SK-N-SH (cell line): ENCODE measurements around the gene CPS1. TPM values are rescaled to one million over a fixed set of nuclear protein-coding genes. Genes with fewer than 3 reads are reported as not detected.

Experiments
- CTCF ChIA-PET: fragments of 300-600, 350-600 bp; formaldehyde crosslinking; extraction: SDS; loops from one replicate; lab custom pipeline; 2021; lab: Yijun Ruan, JAX
- POLR2A ChIA-PET: fragments of 350-600 bp; sonication (Branson Sonifier 250); formaldehyde crosslinking; extraction: SDS; loops from one replicate; lab custom pipeline; 2020; ENCODE audit warnings: antibody characterized with exemption, inconsistent platforms; lab: Yijun Ruan, JAX
- DNase-seq: peaks from one replicate; pipeline ENCODE4 v3.0.0; 2012
- H2AFZ ChIP-seq: fragments of 200-600 bp; sonication (generic); 2 replicates; pipeline ENCODE4 v1.8.1; 2016; ENCODE audit warnings: antibody characterized with exemption, mild to moderate bottlenecking, low read depth
- H3F3A ChIP-seq: fragments of 200-600 bp; sonication (generic); replicated peaks from 2 replicates; pipeline ENCODE3; 2016; ENCODE audit warnings: antibody characterized with exemption, mild to moderate bottlenecking; ENCODE audit not compliant: insufficient read depth
- H3K27ac ChIP-seq, 2 experiments: fragments of 200-500 bp in 1 of 2; fragments of 200-600 bp in 1 of 2; sonication (Bioruptor generic) in 1 of 2; sonication (generic), shearing (Covaris generic) in 1 of 2; 2 replicates each; pipeline versions ENCODE4 v1.5.1 to v1.6.1; 2014 to 2016; ENCODE audit warnings: low read depth in 2 of 2, inconsistent platforms in 1 of 2, low read length in 1 of 2, mild to moderate bottlenecking in 1 of 2, mixed read lengths in 1 of 2
- H3K27me3 ChIP-seq: fragments of 200-600 bp; sonication (generic), shearing (Covaris generic); 2 replicates; pipeline ENCODE4 v1.6.1; 2016; ENCODE audit warnings: mixed run types; ENCODE audit not compliant: insufficient read depth
- H3K36me3 ChIP-seq, 2 experiments: fragments of 200-500 bp in 1 of 2; fragments of 200-600 bp in 1 of 2; sonication (Bioruptor generic) in 1 of 2; sonication (generic) in 1 of 2; replicated peaks in 1 of 2; 2 replicates each; pipeline versions ENCODE3 to v1.5.1; 2014 to 2016; ENCODE audit warnings: low read length in 1 of 2, mild to moderate bottlenecking in 1 of 2; ENCODE audit not compliant: insufficient read depth in 2 of 2, control insufficient read depth in 1 of 2
- H3K4me1 ChIP-seq, 2 experiments: fragments of 200-500 bp in 1 of 2; fragments of 200-600 bp in 1 of 2; sonication (Bioruptor generic) in 1 of 2; sonication (generic), shearing (Covaris generic) in 1 of 2; 2 replicates each; pipeline versions ENCODE4 v1.5.1 to v1.6.1; 2014 to 2016; ENCODE audit warnings: low read depth in 1 of 2, low read length in 1 of 2, mixed run types in 1 of 2; ENCODE audit not compliant: insufficient read depth in 2 of 2, control insufficient read depth in 1 of 2
- H3K4me2 ChIP-seq: fragments of 200-600 bp; sonication (generic), shearing (Covaris generic); 2 replicates; pipeline ENCODE4 v1.6.1; 2017; ENCODE audit warnings: mixed run types
- H3K4me3 ChIP-seq, 2 experiments: fragments of 200-500 bp in 1 of 2; fragments of 200-600 bp in 1 of 2; sonication (Bioruptor generic) in 1 of 2; sonication (generic), shearing (Covaris generic) in 1 of 2; 2 replicates each; pipeline versions ENCODE4 v1.5.1 to v1.8.1; 2014 to 2016; ENCODE audit warnings: low read depth in 2 of 2, inconsistent platforms in 1 of 2, low read length in 1 of 2, mild to moderate bottlenecking in 1 of 2, mixed read lengths in 1 of 2, moderate library complexity in 1 of 2
- H3K79me2 ChIP-seq: fragments of 200-600 bp; sonication (generic); 2 replicates; pipeline ENCODE4 v1.8.1; 2017; ENCODE audit warnings: mild to moderate bottlenecking; ENCODE audit not compliant: insufficient read depth
- H3K9ac ChIP-seq: fragments of 200-600 bp; sonication (generic); 2 replicates; pipeline ENCODE4 v1.6.1; 2017; ENCODE audit warnings: mixed run types
- H3K9me2 ChIP-seq: fragments of 200-600 bp; sonication (generic); 2 replicates; pipeline ENCODE4 v1.6.1; 2017; ENCODE audit warnings: mixed run types
- H3K9me3 ChIP-seq: fragments of 200-600 bp; sonication (generic); 2 replicates; pipeline ENCODE4 v1.6.1; 2017; ENCODE audit warnings: mixed run types, mild to moderate bottlenecking, moderate library complexity
- H4K20me1 ChIP-seq: fragments of 200-600 bp; sonication (generic); 2 replicates; pipeline ENCODE4 v1.6.1; 2017; ENCODE audit warnings: mild to moderate bottlenecking, mixed run types; ENCODE audit not compliant: insufficient read depth
- CHD2 ChIP-seq: fragments of 150-350 bp; IDR thresholded peaks from 2 replicates; pipeline ENCODE4 v1.6.1; 2018; ENCODE audit warnings: low read length; ENCODE audit not compliant: partially characterized antibody
- ELF1 ChIP-seq: IDR thresholded peaks from 2 replicates; pipeline ENCODE4 v1.4.0; 2012
- EZH2phosphoT487 ChIP-seq: fragments of 200-600 bp; sonication (generic); IDR thresholded peaks from 2 replicates; pipeline ENCODE4 v1.6.1; 2017; ENCODE audit warnings: low read depth, mixed run types, mild to moderate bottlenecking, antibody characterized with exemption, moderate library complexity, borderline replicate concordance
- FOXJ3 ChIP-seq: sonication (generic); formaldehyde crosslinking; IDR thresholded peaks from 2 replicates; pipeline ENCODE4 v1.5.1; 2020; ENCODE audit warnings: mild to moderate bottlenecking, missing genetic modification reagents
- FOXM1 ChIP-seq: IDR thresholded peaks from 2 replicates; pipeline ENCODE4 v1.4.0; 2012; ENCODE audit warnings: low read depth, mild to moderate bottlenecking
- GABPA ChIP-seq: IDR thresholded peaks from 2 replicates; pipeline ENCODE4 v1.4.0; 2012; ENCODE audit warnings: low read depth, mild to moderate bottlenecking
- MEF2A ChIP-seq: IDR thresholded peaks from 2 replicates; pipeline ENCODE4 v1.4.0; 2012; ENCODE audit warnings: low read depth, borderline replicate concordance
- MXI1 ChIP-seq: IDR thresholded peaks from 2 replicates; pipeline ENCODE4 v1.6.1; 2012; ENCODE audit warnings: mild to moderate bottlenecking, low read depth, low read length, improper control_type of control experiment
- REST ChIP-seq: IDR thresholded peaks from 2 replicates; pipeline ENCODE4 v1.6.1; 2012; ENCODE audit warnings: mild to moderate bottlenecking, low read depth, low read length, moderate library complexity
- RFX5 ChIP-seq: IDR thresholded peaks from 2 replicates; pipeline ENCODE4 v1.6.1; 2012; ENCODE audit warnings: mild to moderate bottlenecking, improper control_type of control experiment, low read length
- SIN3A ChIP-seq: IDR thresholded peaks from 2 replicates; pipeline ENCODE4 v1.6.1; 2012; ENCODE audit warnings: low read depth, mild to moderate bottlenecking, low read length, moderate library complexity, borderline replicate concordance
- TEAD4 ChIP-seq: IDR thresholded peaks from 2 replicates; pipeline ENCODE4 v1.4.0; 2012; ENCODE audit warnings: mild to moderate bottlenecking, borderline replicate concordance; ENCODE audit not compliant: insufficient read depth
- YY1 ChIP-seq: IDR thresholded peaks from 2 replicates; pipeline ENCODE4 v1.4.0; 2012; ENCODE audit warnings: low read depth, mild to moderate bottlenecking
- WGBS: methylation state at CpG from one replicate; pipeline ENCODE4 v1.1.6; 2017; ENCODE audit warnings: low lambda C conversion rate; 5-methylcytosine and 5-hydroxymethylcytosine counted together
- polyA plus RNA-seq, 3 experiments: library from polyadenylated mRNA; depleted of rRNA; stranded (reverse); fragments of >200 nt; gene quantifications; 2 replicates each; pipeline ENCODE4 v1.2.3, GENCODE V29; 2012
- TF ChIP-seq, protein P1 (sequence below): IDR thresholded peaks from 2 replicates; pipeline ENCODE4 v1.4.0; 2012; ENCODE audit warnings: low read depth, borderline replicate concordance

The CPS1 gene
- polyA plus RNA-seq, 1 of the 3 experiments (the other 2 are of a cell fraction): 9.2 TPM

GRCh38 chr2:210707900-210708299 is 151.5 kb downstream of the CPS1 start (continued):
- TF ChIP-seq REST (no peak), EZH2phosphoT487 (no peak), TEAD4 (no peak), SIN3A (no peak), GABPA (no peak)
- TF ChIP-seq, all 33 proteins: peak for 0

DNA sequence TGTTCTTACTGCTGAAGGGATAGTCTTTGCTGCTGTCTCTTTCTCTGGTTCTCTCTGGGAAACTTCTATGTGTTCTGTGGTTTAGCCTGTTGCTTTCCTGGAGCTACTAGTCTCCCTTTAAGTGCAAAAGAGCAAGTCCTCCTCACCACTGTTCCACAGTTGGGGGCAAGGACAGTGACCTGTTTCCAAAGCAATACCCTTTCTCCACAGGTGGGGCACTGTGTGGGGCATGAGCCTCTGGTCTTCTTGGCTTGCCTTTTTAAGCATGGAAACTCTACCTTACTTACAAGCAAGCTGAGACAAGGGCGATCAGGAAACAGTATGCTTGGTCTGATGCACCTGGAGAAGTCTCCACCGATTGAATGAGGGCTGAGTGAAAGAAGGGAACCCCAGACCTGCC is 156.7 kb downstream of the CPS1 start:
- Histone ChIP-seq H3K9me3 (no peaks in the 10 kb centered on the region), H4K20me1 (no peaks in the 10 kb centered on the region), H2AFZ (no peak overlapping the region), H3K4me1 (no peaks in the 10 kb centered on the region), H3K9ac (no peak overlapping the region), H3K9me2 (no peaks in the 10 kb centered on the region), H3K79me2 (no peaks in the 10 kb centered on the region), H3K4me3 (no peak overlapping the region), H3F3A (no peaks in the 10 kb centered on the region), H3K36me3 (peaks cover 0 to 3% of the 10 kb centered on the region in 2 experiments), H3K27me3 (no peaks in the 10 kb centered on the region), H3K27ac (no peak overlapping the region), H3K4me2 (no peak overlapping the region)
- WGBS: 0% methylated on average over 2 of the region's 2 CpGs
- POLR2A ChIA-PET: no interaction called here
- DNase-seq: no peak
- TF ChIP-seq YY1 (no peak), MXI1 (no peak), GABPA (no peak), FOXM1 (no peak), CHD2 (no peak), FOXJ3 (CRISPR knock-in tag) (no peak), RFX5 (no peak), ELF1 (no peak), MEF2A (no peak)
- TF ChIP-seq, protein P1, sequence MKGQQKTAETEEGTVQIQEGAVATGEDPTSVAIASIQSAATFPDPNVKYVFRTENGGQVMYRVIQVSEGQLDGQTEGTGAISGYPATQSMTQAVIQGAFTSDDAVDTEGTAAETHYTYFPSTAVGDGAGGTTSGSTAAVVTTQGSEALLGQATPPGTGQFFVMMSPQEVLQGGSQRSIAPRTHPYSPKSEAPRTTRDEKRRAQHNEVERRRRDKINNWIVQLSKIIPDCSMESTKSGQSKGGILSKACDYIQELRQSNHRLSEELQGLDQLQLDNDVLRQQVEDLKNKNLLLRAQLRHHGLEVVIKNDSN: no peak
- CTCF ChIA-PET: no interaction called here
